Common myeloid progenitor, CD34-positive (primary cell): ENCODE results near the gene EPN2.
"Not testable (repeated sequence)": the region's sequence is repeated elsewhere in the genome, so short reads cannot be mapped to it uniquely, and the experiment has no call there.

Experiments used
- CTCF ChIA-PET: fragments of 350-600 bp; sonication (Branson Sonifier 250); formaldehyde crosslinking; loops from one replicate; lab custom pipeline; 2021; ENCODE audit warnings: antibody characterized with exemption; lab: Charles Lee
- POLR2A ChIA-PET: fragments of 350-600 bp; sonication (Branson Sonifier 250); formaldehyde crosslinking; loops from one replicate; lab custom pipeline; 2021; ENCODE audit warnings: antibody characterized with exemption; lab: Charles Lee
- DNase-seq, 3 donors: peaks; one replicate each; pipeline versions ENCODE4 v3.0.0 to v3.0.0-alpha.2; 2013
- H3K27ac ChIP-seq, 2 experiments: 1 replicate in 1 of 2; 2 replicates in 1 of 2; pipeline ENCODE4 v1.7.0; 2013; ENCODE audit warnings: inconsistent platforms in 2 of 2, low read length in 2 of 2, mild to moderate bottlenecking in 2 of 2, low read depth in 1 of 2, moderate library complexity in 1 of 2; ENCODE audit not compliant: severe bottlenecking in 2 of 2, insufficient read depth in 1 of 2, poor library complexity in 1 of 2
- H3K27me3 ChIP-seq, 5 experiments: replicated peaks in 2 of 5; 1 replicate in 3 of 5; 2 replicates in 2 of 5; pipeline versions ENCODE4 v1.6.1 to v1.7.0; 2013; ENCODE audit warnings: low read length in 4 of 5, mild to moderate bottlenecking in 2 of 5, moderate library complexity in 2 of 5, inconsistent platforms in 1 of 5; ENCODE audit not compliant: insufficient read depth in 5 of 5, control insufficient read depth in 4 of 5
- H3K36me3 ChIP-seq, 4 experiments: 1 replicate in 2 of 4; 2 replicates in 2 of 4; pipeline versions ENCODE4 v1.6.1 to v1.7.0; 2013; ENCODE audit warnings: low read length in 3 of 4, control low read depth in 1 of 4, mild to moderate bottlenecking in 1 of 4; ENCODE audit not compliant: control insufficient read depth in 4 of 4, insufficient read depth in 4 of 4
- H3K4me1 ChIP-seq, 4 experiments: 1 replicate in 3 of 4; 2 replicates in 1 of 4; pipeline versions ENCODE4 v1.6.1 to v1.7.1; 2013; ENCODE audit warnings: low read length in 3 of 4, mild to moderate bottlenecking in 3 of 4, control low read depth in 1 of 4, inconsistent platforms in 1 of 4, moderate library complexity in 1 of 4; ENCODE audit not compliant: control insufficient read depth in 4 of 4, insufficient read depth in 4 of 4; ENCODE audit errors: control extremely low read depth in 1 of 4
- H3K4me3 ChIP-seq, 7 experiments: 1 replicate in 4 of 7; 2 replicates in 3 of 7; pipeline versions ENCODE4 v1.5.1 to v1.7.0; 2013; ENCODE audit warnings: mild to moderate bottlenecking in 7 of 7, low read length in 6 of 7, moderate library complexity in 6 of 7, inconsistent platforms in 2 of 7, low read depth in 2 of 7, control low read depth in 1 of 7; ENCODE audit not compliant: insufficient read depth in 4 of 7, control insufficient read depth in 1 of 7; ENCODE audit errors: extremely low read depth in 1 of 7
- H3K9me3 ChIP-seq, 5 experiments: 1 replicate in 4 of 5; 2 replicates in 1 of 5; pipeline versions ENCODE4 v1.6.1 to v1.7.1; 2013; ENCODE audit warnings: low read length in 4 of 5, mild to moderate bottlenecking in 2 of 5, inconsistent platforms in 1 of 5, low read depth in 1 of 5, moderate library complexity in 1 of 5; ENCODE audit not compliant: control insufficient read depth in 4 of 5, insufficient read depth in 2 of 5; ENCODE audit errors: control extremely low read depth in 1 of 5
- WGBS: methylation state at CpG from one replicate; pipeline ENCODE4 v1.1.5; 2013; ENCODE audit not compliant: insufficient coverage; 5-methylcytosine and 5-hydroxymethylcytosine counted together

Gene EPN2

GRCh38 chr17:19203429-19203828 lies 33.7 kb upstream of the EPN2 start:
- H3K36me3 ChIP-seq, POLR2A ChIA-PET, H3K4me3 ChIP-seq, CTCF ChIA-PET, DNase-seq, H3K4me1 ChIP-seq, H3K27me3 ChIP-seq, H3K27ac ChIP-seq, H3K9me3 ChIP-seq: not testable (repeated sequence)
- no CpG with 5 or more reads among the region's 3 CpGs for whole genome bisulfite sequencing

DNA sequence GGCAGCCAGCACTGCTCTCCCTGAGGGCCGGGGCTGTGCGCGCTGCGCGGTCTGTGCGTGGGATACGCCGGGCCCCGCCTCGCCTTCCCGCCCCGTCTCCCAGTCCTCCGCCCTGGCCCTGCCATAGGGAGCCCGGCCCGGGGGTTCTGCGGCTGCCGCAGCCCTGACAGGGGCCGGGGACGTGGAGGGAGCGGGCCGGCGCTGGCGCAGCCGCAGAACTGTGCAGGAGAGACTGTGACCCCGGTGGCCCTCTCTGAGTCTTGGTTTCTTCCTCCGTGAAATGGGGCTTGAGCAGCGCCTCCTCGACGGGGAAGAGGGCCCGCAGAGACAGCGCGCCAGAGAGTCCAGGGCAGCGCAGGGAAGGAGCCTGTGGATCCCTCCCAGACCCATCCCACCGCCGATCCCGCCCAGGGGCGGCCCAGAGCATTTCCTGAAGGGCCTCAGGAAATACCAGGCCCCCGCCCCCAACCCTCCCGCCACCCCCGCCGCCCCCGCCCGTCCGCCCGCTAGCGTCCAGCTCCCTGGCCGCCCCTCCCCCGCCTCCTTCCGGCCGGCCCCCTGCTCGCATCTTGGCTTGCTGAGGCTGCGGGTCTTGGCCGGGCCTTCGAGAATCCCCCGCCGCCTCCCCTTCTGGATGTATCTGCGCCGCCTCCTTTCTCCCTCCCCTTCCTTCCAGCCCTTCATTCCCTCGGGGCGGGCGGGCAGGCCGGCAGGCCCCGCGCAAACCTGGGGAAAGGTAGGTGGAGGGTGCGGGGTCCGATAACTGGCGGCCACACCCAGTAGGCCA lies 21.9 kb upstream of the EPN2 start:
- POLR2A ChIA-PET, H3K4me3 ChIP-seq, DNase-seq, H3K36me3 ChIP-seq, H3K9me3 ChIP-seq, H3K4me1 ChIP-seq, H3K27ac ChIP-seq, CTCF ChIA-PET, H3K27me3 ChIP-seq: not testable (repeated sequence)
- no CpG with 5 or more reads among the region's 67 CpGs for WGBS

GRCh38 chr17:19216148-19216926 lies 20.8 kb upstream of the EPN2 start:
- no CpG with 5 or more reads among the region's 13 CpGs for WGBS

GRCh38 chr17:19218914-19219313 lies 18.3 kb upstream of the EPN2 start:
- H3K4me3 ChIP-seq, H3K9me3 ChIP-seq, H3K4me1 ChIP-seq, POLR2A ChIA-PET, H3K27me3 ChIP-seq, H3K27ac ChIP-seq, DNase-seq, H3K36me3 ChIP-seq, CTCF ChIA-PET: not testable (repeated sequence)
- WGBS = no CpG with 5 or more reads among the region's 2 CpGs

More at GRCh38 chr17:19216148-19216926, 20.8 kb upstream of the EPN2 start:
- H3K27me3 ChIP-seq, H3K4me3 ChIP-seq, POLR2A ChIA-PET, DNase-seq, H3K36me3 ChIP-seq, CTCF ChIA-PET, H3K4me1 ChIP-seq, H3K9me3 ChIP-seq, H3K27ac ChIP-seq: not testable (repeated sequence)

- H3K27ac ChIP-seq, H3K4me1 ChIP-seq, H3K36me3 ChIP-seq, H3K9me3 ChIP-seq, POLR2A ChIA-PET, DNase-seq, H3K27me3 ChIP-seq, CTCF ChIA-PET, H3K4me3 ChIP-seq: not testable (repeated sequence)
- no CpG with 5 or more reads among the region's 11 CpGs for WGBS
Measured at GRCh38 chr17:19219384-19219783, 17.8 kb upstream of the EPN2 start.

- DNase-seq, POLR2A ChIA-PET, H3K27ac ChIP-seq, H3K27me3 ChIP-seq, H3K36me3 ChIP-seq, H3K9me3 ChIP-seq, H3K4me3 ChIP-seq, H3K4me1 ChIP-seq, CTCF ChIA-PET: not testable (repeated sequence)
- no CpG with 5 or more reads among the region's 8 CpGs for WGBS
Measured at GRCh38 chr17:19220195-19220594, 17.0 kb upstream of the EPN2 start.
